NCI-H460 (cell line): ENCODE data around the gene MGAT4A. TPM values are rescaled to one million over a fixed set of nuclear protein-coding genes. Genes with fewer than 3 reads are reported as not detected.
"Not testable (repeated sequence)": the region's sequence is repeated elsewhere in the genome, so short reads cannot be mapped to it uniquely, and the experiment has no call there.

Source experiments
- DNase-seq: peaks from one replicate; pipeline ENCODE4 v3.0.0-alpha.2; 2016; ENCODE audit warnings: low read depth; ENCODE audit errors: extremely low read depth
- total RNA-seq: library from RNA; depleted of rRNA; stranded (reverse); fragments of >200 nt; shearing (Covaris generic); gene quantifications from 2 replicates; pipeline ENCODE4 v1.2.3, GENCODE V29; 2014

The MGAT4A gene
- total RNA-seq, 1 experiment from 2014 or later = 2.7 TPM

DNA sequence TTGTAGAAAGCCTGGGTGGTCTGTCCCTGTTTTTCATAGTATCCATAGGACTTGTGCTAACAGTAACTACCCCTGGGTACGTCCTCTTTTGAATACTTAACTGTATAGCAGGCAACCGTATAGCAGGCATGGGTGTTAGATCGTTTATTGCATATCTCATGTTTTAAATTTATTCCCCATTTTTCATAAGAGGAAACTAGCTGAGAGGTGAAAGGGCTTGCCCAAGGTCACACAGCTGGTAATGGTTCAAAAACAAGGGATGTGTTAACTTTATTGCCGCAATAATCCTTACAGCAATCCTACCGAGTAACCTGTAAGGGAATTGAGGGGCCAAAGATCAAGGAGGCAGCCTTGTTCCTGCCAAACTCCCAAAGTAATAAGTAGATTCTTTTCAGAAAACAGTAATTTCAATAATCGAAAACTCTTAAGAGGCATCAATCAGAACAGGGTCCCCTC, 990 bp upstream of the MGAT4A start:
- no peak for DNase-seq

DNA sequence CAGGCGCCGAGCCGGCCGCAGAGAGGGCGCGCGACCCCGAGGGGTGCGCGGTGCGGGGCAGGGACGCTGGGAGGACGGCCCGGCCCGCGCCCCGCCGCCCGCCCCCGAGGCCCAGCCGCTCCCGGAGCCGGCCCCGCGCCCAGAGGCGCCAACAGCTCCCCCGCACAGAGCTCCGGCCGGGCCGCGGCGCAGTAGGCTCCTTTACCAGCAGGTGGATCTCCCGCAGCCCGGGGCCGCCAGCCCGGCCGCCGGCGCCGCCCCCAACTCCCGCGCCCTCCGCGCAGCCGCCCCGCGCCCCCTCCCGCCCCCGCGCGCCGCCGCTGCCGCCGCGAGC, 258 bp downstream of the MGAT4A start:
- DNase-seq = peak; percentile 8

DNA sequence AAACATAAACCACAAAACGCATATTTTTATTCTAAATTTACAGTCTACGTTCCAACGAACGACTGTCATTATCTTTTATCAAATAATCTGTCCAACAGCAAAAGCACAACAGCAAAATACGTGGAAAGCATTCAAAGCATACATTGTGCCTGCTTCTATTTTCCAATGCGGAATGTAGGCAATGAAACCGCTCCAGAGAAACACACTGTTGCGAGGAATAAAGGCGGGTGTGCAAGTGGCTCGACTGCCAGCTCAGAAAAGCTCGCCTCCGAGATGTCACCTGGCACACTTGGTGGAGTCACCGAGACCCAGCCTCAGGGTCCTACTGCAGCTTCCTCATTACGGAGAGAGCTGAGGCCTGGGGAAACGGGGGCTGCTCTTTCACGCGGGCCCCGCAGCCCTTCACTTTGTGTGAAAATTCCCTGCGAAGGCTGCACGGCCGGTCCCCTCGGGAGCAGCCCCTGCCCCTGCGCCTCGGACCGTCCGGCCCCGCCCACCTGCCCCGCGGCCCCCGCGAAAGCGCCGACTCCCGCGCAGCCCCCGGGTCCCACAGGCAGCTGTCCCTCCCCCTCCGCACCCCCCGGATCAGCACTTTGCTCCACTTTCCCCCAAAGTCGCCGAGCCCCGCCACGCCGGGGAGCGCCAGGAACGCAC, 752 bp downstream of the MGAT4A start:
- DNase-seq = no peak

GRCh38 chr2:98729652-98730051, 1.3 kb downstream of the MGAT4A start:
- DNase-seq = no peak

DNA sequence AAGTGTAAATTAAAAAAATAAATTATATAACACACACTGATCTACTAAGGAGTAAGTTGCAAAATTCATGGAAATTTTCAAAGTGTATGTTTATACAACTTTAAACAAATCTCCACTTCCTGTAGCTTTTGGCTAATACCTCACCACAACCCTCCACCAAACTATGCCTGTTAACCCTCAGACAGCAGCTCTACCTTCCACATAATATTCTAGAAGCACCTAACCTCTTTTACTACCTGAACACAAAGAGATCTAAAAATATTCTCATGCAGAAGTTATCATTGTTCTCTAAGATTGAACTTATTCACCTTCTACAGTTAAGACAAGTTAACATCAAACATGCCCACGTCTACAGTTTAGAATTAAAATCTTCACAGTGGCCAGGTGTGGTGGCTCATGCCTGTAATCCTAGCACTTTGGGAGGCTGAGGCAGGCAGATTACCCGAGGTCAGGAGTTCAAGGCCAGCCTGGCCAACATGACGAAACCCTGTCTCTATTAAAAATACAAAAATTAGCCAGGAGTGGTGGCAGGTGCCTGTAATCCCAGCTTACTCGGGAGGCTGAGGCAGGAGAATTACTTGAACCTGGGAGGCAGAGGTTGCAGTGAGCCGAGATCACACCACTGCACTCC, 2.7 kb downstream of the MGAT4A start:
- not testable (repeated sequence) for DNase-seq

- DNase-seq = no peak
Observed at GRCh38 chr2:98727369-98728087, 3.4 kb downstream of the MGAT4A start.

DNA sequence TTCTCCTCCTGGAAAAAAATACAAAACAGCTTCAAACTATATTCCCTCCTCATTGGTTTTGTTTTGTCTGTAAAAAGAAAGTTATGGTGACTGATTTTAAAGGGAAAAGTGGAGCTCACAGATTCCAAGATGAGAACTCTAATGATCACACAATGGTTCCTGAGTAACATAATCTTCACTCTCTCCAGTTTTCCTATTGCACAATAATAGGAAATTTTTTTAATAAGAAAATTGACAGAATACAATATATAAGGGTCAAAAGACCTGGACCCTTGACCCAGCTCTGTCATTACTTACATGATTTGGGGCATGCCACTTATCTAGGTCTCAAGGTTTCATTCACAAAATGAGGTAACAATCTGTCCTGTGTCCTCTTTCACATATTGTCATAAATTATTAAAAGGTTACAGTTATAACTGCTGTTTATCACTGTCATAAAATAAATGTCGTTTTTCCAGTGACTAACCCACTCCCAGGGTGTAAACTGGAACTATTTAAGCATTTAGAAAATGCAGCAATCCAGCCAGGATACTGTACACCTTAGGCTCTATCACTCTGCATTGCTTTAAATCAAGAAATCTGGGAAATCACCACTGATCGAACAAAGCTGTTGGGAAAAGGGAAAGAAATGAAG, 4.1 kb downstream of the MGAT4A start:
- no peak for DNase-seq

GRCh38 chr2:98726205-98726604, 4.7 kb downstream of the MGAT4A start:
- no peak for DNase-seq

- DNase-seq = no peak
Observed at GRCh38 chr2:98720286-98720685, 10.6 kb downstream of the MGAT4A start.

DNA sequence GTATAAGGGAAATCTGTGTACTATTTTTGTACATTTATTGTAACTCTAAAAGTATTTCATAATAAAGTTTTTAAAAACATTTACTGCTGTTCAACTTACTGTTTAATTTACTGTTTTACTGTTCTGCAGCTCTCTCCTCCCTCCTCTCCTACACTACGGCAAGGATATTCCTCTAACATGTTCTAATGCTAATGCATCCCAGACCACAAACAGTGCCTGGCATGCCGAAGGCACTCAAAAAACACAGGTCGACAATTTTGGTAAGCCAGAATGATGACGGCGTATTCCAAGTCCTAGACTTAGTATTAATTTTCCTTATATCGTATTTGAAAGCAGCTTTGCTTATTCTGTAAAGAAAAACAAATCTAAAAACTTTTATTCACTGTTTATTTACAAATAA, 13.3 kb downstream of the MGAT4A start:
- DNase-seq = no peak

- no peak for DNase-seq
Observed at GRCh38 chr2:98716786-98717185, 14.1 kb downstream of the MGAT4A start.

DNA sequence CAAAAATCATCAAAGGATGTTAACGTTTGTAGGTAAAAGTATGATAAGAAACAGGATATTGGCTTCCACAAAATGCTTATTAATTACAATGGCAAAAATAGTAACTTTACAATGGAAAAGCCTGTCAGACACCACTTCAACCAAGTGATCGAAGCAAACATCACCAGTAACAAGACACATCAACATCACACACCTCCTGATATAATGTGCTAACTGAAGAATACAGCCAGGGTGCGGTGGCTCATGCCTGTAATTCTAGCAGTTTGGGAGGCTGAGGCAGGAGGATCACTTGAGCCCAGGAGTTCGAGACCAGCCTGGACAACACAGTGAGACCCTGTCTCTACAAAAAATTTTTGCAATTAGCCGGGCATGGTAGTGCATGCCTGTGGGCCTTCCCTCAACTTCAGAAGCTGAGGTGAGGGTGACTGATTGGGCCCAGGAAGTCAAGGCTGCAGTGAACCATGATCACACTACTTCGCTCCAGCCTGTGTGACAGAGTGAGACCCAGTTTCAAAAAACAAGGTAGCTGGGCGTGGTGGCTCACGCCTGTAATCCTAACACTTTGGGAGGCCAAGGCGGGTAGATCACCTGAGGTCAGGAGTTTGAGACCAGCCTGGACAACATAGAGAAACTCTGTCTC, 15.0 kb downstream of the MGAT4A start:
- DNase-seq = no peak

- DNase-seq = no peak
Observed at GRCh38 chr2:98713332-98714015, 17.5 kb downstream of the MGAT4A start.

- no peak for DNase-seq
Observed at GRCh38 chr2:98712145-98712544, 18.8 kb downstream of the MGAT4A start.

DNA sequence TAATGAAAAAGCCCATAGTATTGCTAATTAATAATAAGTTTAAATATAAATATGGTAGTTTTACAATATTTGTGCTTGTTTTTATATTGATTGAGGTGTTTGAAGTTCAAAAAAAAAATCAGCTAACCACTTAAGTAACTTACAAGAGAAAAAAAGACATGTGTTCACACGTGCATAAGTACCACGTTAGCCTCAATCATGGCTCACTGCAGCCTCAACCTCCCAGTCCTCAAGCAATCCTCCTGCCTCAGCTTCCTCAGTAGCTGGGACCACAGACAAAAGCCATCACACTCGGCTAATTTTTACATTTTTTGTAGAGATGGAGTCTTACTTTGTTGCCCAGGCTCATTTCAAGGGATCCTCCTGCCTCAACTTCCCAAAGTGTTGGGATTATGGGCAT, 19.4 kb downstream of the MGAT4A start:
- no peak for DNase-seq

DNA sequence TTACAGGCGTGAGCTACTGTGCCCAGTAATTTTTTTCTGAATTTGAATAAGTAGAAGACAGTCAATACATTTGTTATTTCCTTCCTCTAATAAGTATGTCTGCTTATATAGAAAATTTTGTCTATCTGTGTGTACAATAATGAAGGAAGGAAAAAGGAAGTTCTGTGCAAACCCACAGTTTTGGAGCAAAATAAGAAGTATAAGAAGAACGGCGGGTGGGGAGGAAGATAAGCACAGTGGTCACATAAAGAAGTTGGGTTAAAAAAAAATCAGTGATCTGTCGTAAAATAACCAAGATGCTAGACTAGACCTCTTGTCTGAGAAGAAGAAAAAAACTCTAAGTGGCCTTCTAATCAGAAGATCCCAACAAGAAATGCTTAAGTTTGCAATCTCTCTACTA, 20.2 kb downstream of the MGAT4A start:
- no peak for DNase-seq

GRCh38 chr2:98709535-98709934, 21.4 kb downstream of the MGAT4A start:
- no peak for DNase-seq

DNA sequence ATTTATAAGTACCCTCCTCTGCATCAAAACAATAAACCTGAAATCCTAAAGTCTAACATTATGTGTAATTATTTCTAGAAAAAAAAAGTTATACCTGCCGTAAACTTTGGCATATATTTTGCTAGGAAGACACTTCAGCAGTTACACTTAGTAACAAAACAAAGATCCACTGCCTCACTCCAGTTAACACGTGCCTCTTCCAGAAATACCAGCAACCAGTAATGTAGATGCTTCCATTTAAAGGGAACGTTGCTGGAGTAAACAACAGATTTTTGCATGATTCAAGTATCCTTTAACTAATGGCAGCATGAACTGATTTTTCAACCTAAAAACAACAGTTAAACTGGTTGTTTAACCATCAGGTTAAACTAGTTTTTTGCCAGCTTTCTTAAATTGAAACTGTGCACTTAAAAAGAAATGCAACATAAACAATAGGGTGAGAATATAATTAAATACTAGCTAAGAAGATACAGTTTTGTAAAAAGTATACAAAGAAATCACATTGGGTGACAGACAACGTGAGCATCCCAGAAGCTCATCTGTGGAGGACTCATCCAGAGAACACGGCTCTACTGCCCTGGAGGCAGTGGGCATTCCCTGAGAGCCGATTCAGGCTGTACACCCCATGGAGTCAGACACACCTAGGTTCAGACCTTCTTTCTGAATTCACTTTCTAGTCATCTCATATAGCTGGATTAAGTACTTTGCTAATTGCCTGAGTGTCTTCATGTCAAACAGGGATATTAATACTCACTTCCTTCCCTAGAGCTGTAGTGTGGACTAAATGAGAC, 22.3 kb downstream of the MGAT4A start:
- DNase-seq = no peak

GRCh38 chr2:98706591-98706990, 24.3 kb downstream of the MGAT4A start:
- no peak for DNase-seq

DNA sequence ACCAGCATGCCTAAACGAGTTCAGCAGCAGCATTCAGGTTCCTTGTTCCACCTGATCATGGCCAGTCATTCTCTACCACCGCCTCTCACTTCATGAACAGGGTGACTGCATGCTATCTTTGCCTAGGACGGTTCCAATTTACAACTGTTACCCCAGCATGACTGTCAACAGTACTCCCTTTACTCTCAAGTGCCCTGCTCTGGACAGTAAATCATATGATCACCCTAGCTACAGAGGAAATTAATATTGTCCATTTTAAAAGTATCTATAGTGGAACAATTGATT, 25.7 kb downstream of the MGAT4A start:
- DNase-seq = no peak
